Hepatocyte (in vitro differentiated cells): ENCODE data around the gene HMMR.
"Not testable (repeated sequence)": the region's sequence is repeated elsewhere in the genome, so short reads cannot be mapped to it uniquely, and the experiment has no call there.

Experiments
- EZH2 ChIP-seq: fragments of 200-600 bp; sonication (generic); IDR thresholded peaks from 2 replicates; pipeline ENCODE4 v1.6.1; 2016; ENCODE audit warnings: antibody characterized with exemption, mild to moderate bottlenecking, borderline replicate concordance
- EZH2phosphoT487 ChIP-seq: fragments of 200-600 bp; sonication (generic); IDR thresholded peaks from one replicate; pipeline ENCODE4 v1.6.1; 2018; ENCODE audit warnings: antibody characterized with exemption, mild to moderate bottlenecking, low read depth, moderate library complexity; ENCODE audit not compliant: unreplicated experiment, severe bottlenecking
- TF ChIP-seq, protein P1 (sequence below): fragments of 200-600 bp; sonication (generic); IDR thresholded peaks from 2 replicates; pipeline ENCODE4 v1.5.1; 2016; ENCODE audit warnings: antibody characterized with exemption, mild to moderate bottlenecking; ENCODE audit not compliant: poor library complexity

DNA sequence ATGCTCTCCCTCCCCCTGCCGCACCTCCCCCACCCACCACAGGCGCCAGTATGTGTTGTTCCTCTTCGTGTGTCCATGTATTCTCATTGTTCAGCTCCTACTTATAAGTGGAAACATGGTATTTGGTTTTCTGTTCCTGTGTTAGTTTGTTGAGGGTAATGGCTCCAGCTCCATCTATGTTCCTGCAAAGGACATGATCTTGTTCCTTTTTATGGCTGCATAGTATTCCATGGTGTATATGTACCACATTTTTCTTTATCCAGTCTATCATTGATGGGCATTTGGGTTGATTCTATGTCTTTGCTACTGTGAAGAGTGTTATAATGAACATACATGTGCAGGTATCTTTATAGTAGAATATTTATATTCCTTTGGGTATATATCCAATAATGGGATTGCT lies 76.0 kb downstream of the HMMR start:
- TF ChIP-seq, protein P1, sequence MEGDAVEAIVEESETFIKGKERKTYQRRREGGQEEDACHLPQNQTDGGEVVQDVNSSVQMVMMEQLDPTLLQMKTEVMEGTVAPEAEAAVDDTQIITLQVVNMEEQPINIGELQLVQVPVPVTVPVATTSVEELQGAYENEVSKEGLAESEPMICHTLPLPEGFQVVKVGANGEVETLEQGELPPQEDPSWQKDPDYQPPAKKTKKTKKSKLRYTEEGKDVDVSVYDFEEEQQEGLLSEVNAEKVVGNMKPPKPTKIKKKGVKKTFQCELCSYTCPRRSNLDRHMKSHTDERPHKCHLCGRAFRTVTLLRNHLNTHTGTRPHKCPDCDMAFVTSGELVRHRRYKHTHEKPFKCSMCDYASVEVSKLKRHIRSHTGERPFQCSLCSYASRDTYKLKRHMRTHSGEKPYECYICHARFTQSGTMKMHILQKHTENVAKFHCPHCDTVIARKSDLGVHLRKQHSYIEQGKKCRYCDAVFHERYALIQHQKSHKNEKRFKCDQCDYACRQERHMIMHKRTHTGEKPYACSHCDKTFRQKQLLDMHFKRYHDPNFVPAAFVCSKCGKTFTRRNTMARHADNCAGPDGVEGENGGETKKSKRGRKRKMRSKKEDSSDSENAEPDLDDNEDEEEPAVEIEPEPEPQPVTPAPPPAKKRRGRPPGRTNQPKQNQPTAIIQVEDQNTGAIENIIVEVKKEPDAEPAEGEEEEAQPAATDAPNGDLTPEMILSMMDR, result not testable (repeated sequence)
- TF ChIP-seq EZH2phosphoT487, EZH2: not testable (repeated sequence)
